Esophagus squamous epithelium (tissue), 4 donors: Measurements from ENCODE around the gene FEM1B.

Experiments used
- POLR2A ChIP-seq, 4 donors: fragments of 450-650 bp; IDR thresholded peaks; one replicate each; pipeline ENCODE4 v1.6.1; 2017; ENCODE audit warnings: antibody characterized with exemption in 4 of 4, mild to moderate bottlenecking in 4 of 4, moderate library complexity in 3 of 4
- TF ChIP-seq, protein P1 (sequence below), 6 experiments: fragments of 450-650 bp in 4 of 6; fragments of 200-600 bp in 2 of 6; sonication (generic) in 2 of 6; IDR thresholded peaks; one replicate each; pipeline ENCODE4 v1.5.1; 2016 to 2019; ENCODE audit warnings: antibody characterized with exemption in 6 of 6, mild to moderate bottlenecking in 4 of 6, moderate library complexity in 4 of 6

GRCh38 chr15:68271854-68272471, 5.6 kb upstream of the FEM1B start:
- TF ChIP-seq, protein P1, sequence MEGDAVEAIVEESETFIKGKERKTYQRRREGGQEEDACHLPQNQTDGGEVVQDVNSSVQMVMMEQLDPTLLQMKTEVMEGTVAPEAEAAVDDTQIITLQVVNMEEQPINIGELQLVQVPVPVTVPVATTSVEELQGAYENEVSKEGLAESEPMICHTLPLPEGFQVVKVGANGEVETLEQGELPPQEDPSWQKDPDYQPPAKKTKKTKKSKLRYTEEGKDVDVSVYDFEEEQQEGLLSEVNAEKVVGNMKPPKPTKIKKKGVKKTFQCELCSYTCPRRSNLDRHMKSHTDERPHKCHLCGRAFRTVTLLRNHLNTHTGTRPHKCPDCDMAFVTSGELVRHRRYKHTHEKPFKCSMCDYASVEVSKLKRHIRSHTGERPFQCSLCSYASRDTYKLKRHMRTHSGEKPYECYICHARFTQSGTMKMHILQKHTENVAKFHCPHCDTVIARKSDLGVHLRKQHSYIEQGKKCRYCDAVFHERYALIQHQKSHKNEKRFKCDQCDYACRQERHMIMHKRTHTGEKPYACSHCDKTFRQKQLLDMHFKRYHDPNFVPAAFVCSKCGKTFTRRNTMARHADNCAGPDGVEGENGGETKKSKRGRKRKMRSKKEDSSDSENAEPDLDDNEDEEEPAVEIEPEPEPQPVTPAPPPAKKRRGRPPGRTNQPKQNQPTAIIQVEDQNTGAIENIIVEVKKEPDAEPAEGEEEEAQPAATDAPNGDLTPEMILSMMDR (IDR thresholded peaks at IDR 0.05) = no peak
- TF ChIP-seq POLR2A (IDR thresholded peaks at IDR 0.05) = peak in 1 of 4 donors; percentile 32
